ENCODE data around the gene U2SURP. TPM values are rescaled to one million over a fixed set of nuclear protein-coding genes. Genes with fewer than 3 reads are reported as not detected.

The U2SURP gene
- total RNA-seq, 2 donors from 2014 or later, result 59.4 to 70.2 TPM

DNA sequence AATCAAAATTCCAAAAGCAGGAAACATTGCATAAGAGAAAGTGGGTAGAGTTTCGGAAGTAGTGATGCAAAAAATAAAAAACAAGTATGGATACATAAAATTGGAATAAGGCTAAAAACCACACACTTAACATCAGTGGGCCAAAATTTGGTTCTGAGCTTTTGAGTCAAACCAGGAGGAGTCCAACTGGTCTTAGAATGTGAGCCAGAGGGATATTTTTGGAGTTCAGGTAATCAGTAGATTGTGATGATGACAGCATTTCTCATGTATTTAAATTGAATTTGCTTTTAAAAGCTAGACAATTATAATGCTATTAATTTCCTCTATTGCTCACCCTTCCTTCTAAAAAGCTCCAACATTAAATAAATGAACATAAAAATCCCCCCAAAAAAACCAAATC, 80.0 kb downstream of the U2SURP start:
- DNase-seq, result no peak
- Histone ChIP-seq H3K4me1 (no peaks in the 10 kb centered on the region), H3K36me3 (no peaks in the 10 kb centered on the region), H3K4me3 (no peak overlapping the region), H3K9ac (ENCODE audit: low read depth in 2 of 2, low read length in 2 of 2) (no peak overlapping the region), H3K27ac (no peak overlapping the region), H3K9me3 (no peaks in the 10 kb centered on the region), H3K27me3 (no peaks in the 10 kb centered on the region)
- intact Hi-C loops (cut with DNase I), result no loop called here
- TF ChIP-seq, protein P1, sequence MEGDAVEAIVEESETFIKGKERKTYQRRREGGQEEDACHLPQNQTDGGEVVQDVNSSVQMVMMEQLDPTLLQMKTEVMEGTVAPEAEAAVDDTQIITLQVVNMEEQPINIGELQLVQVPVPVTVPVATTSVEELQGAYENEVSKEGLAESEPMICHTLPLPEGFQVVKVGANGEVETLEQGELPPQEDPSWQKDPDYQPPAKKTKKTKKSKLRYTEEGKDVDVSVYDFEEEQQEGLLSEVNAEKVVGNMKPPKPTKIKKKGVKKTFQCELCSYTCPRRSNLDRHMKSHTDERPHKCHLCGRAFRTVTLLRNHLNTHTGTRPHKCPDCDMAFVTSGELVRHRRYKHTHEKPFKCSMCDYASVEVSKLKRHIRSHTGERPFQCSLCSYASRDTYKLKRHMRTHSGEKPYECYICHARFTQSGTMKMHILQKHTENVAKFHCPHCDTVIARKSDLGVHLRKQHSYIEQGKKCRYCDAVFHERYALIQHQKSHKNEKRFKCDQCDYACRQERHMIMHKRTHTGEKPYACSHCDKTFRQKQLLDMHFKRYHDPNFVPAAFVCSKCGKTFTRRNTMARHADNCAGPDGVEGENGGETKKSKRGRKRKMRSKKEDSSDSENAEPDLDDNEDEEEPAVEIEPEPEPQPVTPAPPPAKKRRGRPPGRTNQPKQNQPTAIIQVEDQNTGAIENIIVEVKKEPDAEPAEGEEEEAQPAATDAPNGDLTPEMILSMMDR (IDR thresholded peaks at IDR 0.05), result no peak

DNA sequence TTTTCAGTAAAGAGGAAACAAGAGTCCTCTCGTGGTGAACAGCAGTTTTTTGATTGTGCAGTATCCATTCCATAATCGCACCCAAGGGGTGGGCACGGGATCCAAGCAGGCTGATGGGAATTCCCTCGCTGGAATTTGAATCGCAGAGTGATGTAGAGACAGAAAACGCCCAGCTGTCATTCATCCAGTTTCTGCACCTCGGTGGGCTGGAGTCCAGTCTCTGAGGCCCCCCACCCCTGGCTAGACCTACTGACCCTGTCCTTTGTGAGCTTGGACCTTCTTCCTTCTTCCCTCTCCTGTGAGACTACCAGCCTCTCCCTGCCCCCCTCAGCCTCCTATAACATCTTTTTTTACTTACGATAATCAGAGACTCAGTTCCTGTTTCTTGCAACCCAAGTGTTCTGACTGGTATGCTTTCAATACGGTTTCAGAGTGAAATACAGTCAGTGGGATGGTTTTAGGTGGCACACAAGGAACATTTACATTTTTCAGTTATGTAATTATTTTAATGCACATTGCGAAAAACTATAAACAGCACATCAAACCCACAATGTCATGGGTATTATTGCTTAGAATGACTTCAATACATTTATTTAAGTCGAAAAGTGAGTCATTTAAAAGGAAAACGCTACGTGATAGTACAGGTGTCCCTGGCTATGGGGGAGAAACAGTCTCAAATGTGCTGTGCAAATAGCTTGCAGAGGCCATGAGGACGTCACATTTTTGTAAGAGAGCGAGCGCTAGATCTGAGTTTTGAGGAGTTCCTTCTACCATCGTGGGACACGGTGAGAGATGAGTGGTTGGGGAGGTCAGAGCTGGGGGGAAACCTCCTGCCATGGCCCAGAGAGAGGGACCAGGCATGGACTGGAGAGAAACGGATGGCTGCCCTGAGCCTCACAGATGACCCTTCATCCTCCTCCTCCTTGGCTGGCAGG, 80.7 kb downstream of the U2SURP start:
- intact Hi-C loops (cut with DNase I), result no loop called here
- H3K4me1 ChIP-seq, result no peaks in the 10 kb centered on the region
- no peaks in the 10 kb centered on the region for H3K9me3 ChIP-seq
- no peak overlapping the region for H3K4me3 ChIP-seq
- no peak overlapping the region for H3K27ac ChIP-seq
- DNase-seq, result no peak
- H3K27me3 ChIP-seq, result no peaks in the 10 kb centered on the region
- H3K9ac ChIP-seq (ENCODE audit: low read depth in 2 of 2, low read length in 2 of 2), result no peak overlapping the region
- H3K36me3 ChIP-seq, result no peaks in the 10 kb centered on the region
- TF ChIP-seq, protein P1 (IDR thresholded peaks at IDR 0.05), result no peak

DNA sequence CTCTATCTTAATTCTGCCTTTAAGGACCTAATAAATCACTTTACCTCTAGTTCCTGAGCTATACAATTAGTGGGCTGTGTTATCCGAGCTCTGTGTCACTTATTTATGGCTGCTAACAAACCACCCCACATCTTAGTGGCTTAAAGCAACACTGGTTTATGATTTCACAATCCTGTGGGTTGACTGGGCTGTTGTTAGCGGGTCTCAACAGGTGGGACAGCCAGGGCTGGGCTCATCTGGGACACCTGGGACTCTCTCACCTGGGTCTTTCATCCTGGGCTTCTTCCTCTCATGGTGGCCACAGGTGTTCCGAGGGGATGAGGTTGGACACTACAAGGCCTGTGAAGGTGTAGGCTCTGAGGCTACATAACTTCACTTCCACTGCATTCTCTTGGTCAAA, 82.4 kb downstream of the U2SURP start:
- no peaks in the 10 kb centered on the region for H3K9me3 ChIP-seq
- no peak overlapping the region for H3K9ac ChIP-seq (ENCODE audit: low read depth in 2 of 2, low read length in 2 of 2)
- H3K4me3 ChIP-seq, result no peak overlapping the region
- TF ChIP-seq, protein P1 (IDR thresholded peaks at IDR 0.05), result no peak
- intact Hi-C loops (cut with DNase I), result no loop called here
- no peaks in the 10 kb centered on the region for H3K4me1 ChIP-seq
- H3K27ac ChIP-seq, result no peak overlapping the region
- H3K36me3 ChIP-seq, result no peaks in the 10 kb centered on the region
- no peaks in the 10 kb centered on the region for H3K27me3 ChIP-seq
- no peak for DNase-seq

DNA sequence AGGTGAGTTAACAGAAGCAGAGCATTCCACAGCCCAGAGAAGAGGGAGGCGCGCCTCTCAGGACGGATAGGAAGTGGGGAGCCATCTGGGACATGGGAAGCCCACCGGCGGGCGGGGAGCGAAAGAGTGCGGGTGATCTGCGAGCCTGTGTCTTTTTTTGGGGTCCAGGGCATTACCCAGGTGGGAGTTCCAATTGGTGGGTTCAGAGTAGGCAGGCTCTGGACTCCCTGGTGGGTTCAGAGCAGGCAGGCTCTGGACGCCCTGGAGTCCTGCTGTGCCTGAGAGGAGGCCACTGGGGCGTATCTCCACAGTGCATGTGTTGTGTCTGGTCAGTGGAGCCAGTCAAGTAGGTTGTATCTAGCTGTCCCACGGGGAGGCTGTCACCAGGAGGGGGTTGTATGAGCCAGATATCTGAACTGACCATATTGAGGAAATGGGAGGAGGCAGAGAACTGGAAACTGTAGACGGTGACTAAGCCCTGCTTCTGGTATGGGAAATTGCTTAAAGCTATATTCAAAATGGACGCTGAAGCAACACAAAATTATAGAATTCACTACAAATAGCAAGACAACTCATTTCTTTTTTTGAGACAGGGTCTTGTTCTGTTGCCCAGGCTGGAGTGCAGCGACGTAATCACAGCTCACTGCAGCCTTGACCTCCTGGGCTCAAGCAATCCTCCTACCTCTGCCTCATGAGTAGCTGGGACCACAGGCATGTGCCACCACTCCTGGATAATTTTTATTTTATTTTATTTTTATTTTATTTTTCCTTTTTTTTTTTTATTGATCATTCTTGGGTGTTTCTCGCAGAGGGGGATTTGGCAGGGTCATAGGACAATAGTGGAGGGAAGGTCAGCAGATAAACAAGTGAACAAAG, 83.7 kb downstream of the U2SURP start:
- Histone ChIP-seq H3K4me1 (no peaks in the 10 kb centered on the region), H3K27me3 (no peaks in the 10 kb centered on the region), H3K36me3 (no peaks in the 10 kb centered on the region), H3K9ac (ENCODE audit: low read depth in 2 of 2, low read length in 2 of 2) (no peak overlapping the region), H3K4me3 (no peak overlapping the region), H3K9me3 (no peaks in the 10 kb centered on the region), H3K27ac (no peak overlapping the region)
- intact Hi-C loops (cut with DNase I), result no loop called here
- TF ChIP-seq, protein P1 (IDR thresholded peaks at IDR 0.05), result no peak
- DNase-seq, result no peak

DNA sequence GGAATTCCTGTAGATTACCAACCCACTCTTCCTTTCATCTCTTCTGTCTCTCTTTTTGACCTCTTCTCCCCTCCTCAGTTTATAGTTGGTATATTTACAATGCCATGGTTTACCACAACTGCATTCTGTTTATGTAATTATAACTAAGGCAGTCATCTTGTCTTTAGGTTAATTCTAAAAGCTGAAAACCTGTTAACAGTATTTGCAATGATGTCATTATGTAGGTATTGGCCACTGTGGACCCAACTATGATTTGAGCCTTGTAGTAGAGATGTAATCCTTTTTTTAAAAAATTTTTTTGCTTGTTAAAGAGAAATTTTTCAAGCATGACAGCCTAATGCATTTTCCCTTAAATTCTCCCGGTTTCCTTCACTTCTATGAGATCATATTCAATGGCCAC, 87.5 kb downstream of the U2SURP start:
- no peaks in the 10 kb centered on the region for H3K27me3 ChIP-seq
- H3K9ac ChIP-seq (ENCODE audit: low read depth in 2 of 2, low read length in 2 of 2), result no peak overlapping the region
- intact Hi-C loops (cut with DNase I), result no loop called here
- no peak overlapping the region for H3K27ac ChIP-seq
- TF ChIP-seq, protein P1 (IDR thresholded peaks at IDR 0.05), result no peak
- no peak overlapping the region for H3K4me3 ChIP-seq
- no peaks in the 10 kb centered on the region for H3K36me3 ChIP-seq
- no peaks in the 10 kb centered on the region for H3K4me1 ChIP-seq
- no peaks in the 10 kb centered on the region for H3K9me3 ChIP-seq
- no peak for DNase-seq
